Stimulated activated CD4-positive, alpha-beta T cell treated with anti-CD3 and anti-CD28 coated beads, TNF-alpha, amount 100 ng/mL, for 24 hours (primary cell): ENCODE results near the gene LSM4.

Source experiments
- DNase-seq, 3 experiments: peaks; one replicate each; pipeline ENCODE4 v3.0.0-alpha.2; 2020; ENCODE audit warnings: low read depth in 3 of 3

LSM4 gene

GRCh38 chr19:18311502-18312091 lies 11.3 kb downstream of the LSM4 start:
- no peak for DNase-seq

- DNase-seq: no peak
Observed at GRCh38 chr19:18310966-18311365, 11.9 kb downstream of the LSM4 start.

GRCh38 chr19:18310118-18310909 lies 12.6 kb downstream of the LSM4 start:
- no peak for DNase-seq

- DNase-seq: no peak
Observed at GRCh38 chr19:18309525-18310064, 13.3 kb downstream of the LSM4 start.

GRCh38 chr19:18308948-18309325 lies 13.9 kb downstream of the LSM4 start:
- no peak for DNase-seq

GRCh38 chr19:18308051-18308947 lies 14.6 kb downstream of the LSM4 start:
- DNase-seq: no peak

- no peak for DNase-seq
Observed at GRCh38 chr19:18307271-18307681, 15.6 kb downstream of the LSM4 start.

GRCh38 chr19:18306888-18307260 lies 16.0 kb downstream of the LSM4 start:
- no peak for DNase-seq

- no peak for DNase-seq
Observed at GRCh38 chr19:18306209-18306887, 16.5 kb downstream of the LSM4 start.

- DNase-seq: peak; percentile 69 to 88 (median 71)
Observed at GRCh38 chr19:18304458-18305310, 18.2 kb downstream of the LSM4 start.

- DNase-seq: no peak
Observed at GRCh38 chr19:18304208-18304457, 18.7 kb downstream of the LSM4 start.

GRCh38 chr19:18301718-18302111 lies 21.2 kb downstream of the LSM4 start:
- no peak for DNase-seq

GRCh38 chr19:18300930-18301717 lies 21.8 kb downstream of the LSM4 start:
- DNase-seq: no peak

- no peak for DNase-seq
Observed at GRCh38 chr19:18299654-18300053, 23.2 kb downstream of the LSM4 start.

- no peak for DNase-seq
Observed at GRCh38 chr19:18298601-18299000, 24.3 kb downstream of the LSM4 start.

- no peak for DNase-seq
Observed at GRCh38 chr19:18297308-18297707, 25.6 kb downstream of the LSM4 start.

- no peak for DNase-seq
Observed at GRCh38 chr19:18295034-18295451, 27.8 kb downstream of the LSM4 start.

GRCh38 chr19:18294467-18294864 lies 28.4 kb downstream of the LSM4 start:
- DNase-seq: peak; percentile 72 to 93 (median 83)

- DNase-seq: no peak
Observed at GRCh38 chr19:18293642-18294466, 29.0 kb downstream of the LSM4 start.
